Measurements from ENCODE around the gene FRY.

The FRY gene

DNA sequence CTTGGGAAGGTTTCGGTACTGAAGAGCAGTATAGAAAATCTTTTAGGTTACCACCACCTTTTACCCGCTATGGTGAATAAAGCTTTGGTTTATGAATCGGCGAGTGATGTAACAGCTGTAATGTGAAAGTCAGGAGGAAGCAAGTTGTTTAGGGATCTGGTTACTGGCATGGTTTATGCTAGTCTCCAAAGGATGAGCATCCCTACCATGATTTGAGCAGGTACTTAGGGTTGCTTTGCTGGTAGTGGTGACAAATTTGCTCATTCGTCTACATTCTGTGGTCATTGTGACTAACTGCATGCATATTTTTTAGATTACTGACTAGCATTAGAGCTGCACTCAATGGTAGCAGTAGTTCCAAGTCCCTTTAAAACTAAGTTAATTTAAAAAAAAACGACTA, 104.1 kb downstream of the FRY start:
- TF ChIP-seq PPARA (CRISPR knock-in tag; IDR thresholded peaks at IDR 0.05; ENCODE audit: borderline replicate concordance) (no peak), ZNF70 (CRISPR knock-in tag; IDR thresholded peaks at IDR 0.05) (no peak), OSR1 (CRISPR knock-in tag; IDR thresholded peaks at IDR 0.05) (no peak)
- peak; percentile 62 for ATAC-seq

- ATAC-seq, result no peak
- TF ChIP-seq PPARA (CRISPR knock-in tag; IDR thresholded peaks at IDR 0.05; ENCODE audit: borderline replicate concordance) (no peak), GLIS3 (CRISPR knock-in tag; IDR thresholded peaks at IDR 0.05) (no peak), TOX (CRISPR knock-in tag; IDR thresholded peaks at IDR 0.05; ENCODE audit: borderline replicate concordance) (no peak), CSDC2 (CRISPR knock-in tag; IDR thresholded peaks at IDR 0.05) (no peak), TSHZ2 (CRISPR knock-in tag; IDR thresholded peaks at IDR 0.05) (no peak), ZFP30 (CRISPR knock-in tag; IDR thresholded peaks at IDR 0.05) (no peak), ZFP3 (CRISPR knock-in tag; IDR thresholded peaks at IDR 0.05) (no peak), ARNTL (CRISPR knock-in tag; IDR thresholded peaks at IDR 0.05; ENCODE audit: borderline replicate concordance, low read depth) (no peak), RARB (CRISPR knock-in tag; IDR thresholded peaks at IDR 0.05) (no peak), ZNF8 (CRISPR knock-in tag; IDR thresholded peaks at IDR 0.05) (no peak), TCF4 (CRISPR knock-in tag; IDR thresholded peaks at IDR 0.05; ENCODE audit: borderline replicate concordance) (no peak), ZNF565 (CRISPR knock-in tag; conservative IDR thresholded peaks at IDR 0.05; ENCODE audit: low read depth) (no peak)
- TF ChIP-seq, protein P1, sequence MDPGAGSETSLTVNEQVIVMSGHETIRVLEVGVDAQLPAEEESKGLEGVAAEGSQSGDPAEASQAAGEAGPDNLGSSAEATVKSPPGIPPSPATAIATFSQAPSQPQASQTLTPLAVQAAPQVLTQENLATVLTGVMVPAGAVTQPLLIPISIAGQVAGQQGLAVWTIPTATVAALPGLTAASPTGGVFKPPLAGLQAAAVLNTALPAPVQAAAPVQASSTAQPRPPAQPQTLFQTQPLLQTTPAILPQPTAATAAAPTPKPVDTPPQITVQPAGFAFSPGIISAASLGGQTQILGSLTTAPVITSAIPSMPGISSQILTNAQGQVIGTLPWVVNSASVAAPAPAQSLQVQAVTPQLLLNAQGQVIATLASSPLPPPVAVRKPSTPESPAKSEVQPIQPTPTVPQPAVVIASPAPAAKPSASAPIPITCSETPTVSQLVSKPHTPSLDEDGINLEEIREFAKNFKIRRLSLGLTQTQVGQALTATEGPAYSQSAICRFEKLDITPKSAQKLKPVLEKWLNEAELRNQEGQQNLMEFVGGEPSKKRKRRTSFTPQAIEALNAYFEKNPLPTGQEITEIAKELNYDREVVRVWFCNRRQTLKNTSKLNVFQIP (CRISPR knock-in tag; IDR thresholded peaks at IDR 0.05; ENCODE audit: borderline replicate concordance, low read depth), result no peak
- TF ChIP-seq, protein P2, sequence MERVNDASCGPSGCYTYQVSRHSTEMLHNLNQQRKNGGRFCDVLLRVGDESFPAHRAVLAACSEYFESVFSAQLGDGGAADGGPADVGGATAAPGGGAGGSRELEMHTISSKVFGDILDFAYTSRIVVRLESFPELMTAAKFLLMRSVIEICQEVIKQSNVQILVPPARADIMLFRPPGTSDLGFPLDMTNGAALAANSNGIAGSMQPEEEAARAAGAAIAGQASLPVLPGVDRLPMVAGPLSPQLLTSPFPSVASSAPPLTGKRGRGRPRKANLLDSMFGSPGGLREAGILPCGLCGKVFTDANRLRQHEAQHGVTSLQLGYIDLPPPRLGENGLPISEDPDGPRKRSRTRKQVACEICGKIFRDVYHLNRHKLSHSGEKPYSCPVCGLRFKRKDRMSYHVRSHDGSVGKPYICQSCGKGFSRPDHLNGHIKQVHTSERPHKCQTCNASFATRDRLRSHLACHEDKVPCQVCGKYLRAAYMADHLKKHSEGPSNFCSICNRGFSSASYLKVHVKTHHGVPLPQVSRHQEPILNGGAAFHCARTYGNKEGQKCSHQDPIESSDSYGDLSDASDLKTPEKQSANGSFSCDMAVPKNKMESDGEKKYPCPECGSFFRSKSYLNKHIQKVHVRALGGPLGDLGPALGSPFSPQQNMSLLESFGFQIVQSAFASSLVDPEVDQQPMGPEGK (CRISPR knock-in tag; IDR thresholded peaks at IDR 0.05; ENCODE audit: borderline replicate concordance), result no peak
- TF ChIP-seq, protein P3, sequence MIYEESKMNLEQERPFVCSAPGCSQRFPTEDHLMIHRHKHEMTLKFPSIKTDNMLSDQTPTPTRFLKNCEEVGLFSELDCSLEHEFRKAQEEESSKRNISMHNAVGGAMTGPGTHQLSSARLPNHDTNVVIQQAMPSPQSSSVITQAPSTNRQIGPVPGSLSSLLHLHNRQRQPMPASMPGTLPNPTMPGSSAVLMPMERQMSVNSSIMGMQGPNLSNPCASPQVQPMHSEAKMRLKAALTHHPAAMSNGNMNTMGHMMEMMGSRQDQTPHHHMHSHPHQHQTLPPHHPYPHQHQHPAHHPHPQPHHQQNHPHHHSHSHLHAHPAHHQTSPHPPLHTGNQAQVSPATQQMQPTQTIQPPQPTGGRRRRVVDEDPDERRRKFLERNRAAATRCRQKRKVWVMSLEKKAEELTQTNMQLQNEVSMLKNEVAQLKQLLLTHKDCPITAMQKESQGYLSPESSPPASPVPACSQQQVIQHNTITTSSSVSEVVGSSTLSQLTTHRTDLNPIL (CRISPR knock-in tag; IDR thresholded peaks at IDR 0.05; ENCODE audit: low read depth), result no peak
Measured at GRCh38 chr13:32136061-32136460, 104.5 kb downstream of the FRY start.

- ATAC-seq, result no peak
- TF ChIP-seq ZNF70 (CRISPR knock-in tag; IDR thresholded peaks at IDR 0.05) (no peak), SNAI2 (CRISPR knock-in tag; IDR thresholded peaks at IDR 0.05) (no peak), TCF4 (CRISPR knock-in tag; IDR thresholded peaks at IDR 0.05; ENCODE audit: borderline replicate concordance) (no peak), CSDC2 (CRISPR knock-in tag; IDR thresholded peaks at IDR 0.05) (no peak), RARB (CRISPR knock-in tag; IDR thresholded peaks at IDR 0.05) (no peak), ZNF565 (CRISPR knock-in tag; conservative IDR thresholded peaks at IDR 0.05; ENCODE audit: low read depth) (no peak), ISL1 (CRISPR knock-in tag; IDR thresholded peaks at IDR 0.05) (no peak), TSHZ2 (CRISPR knock-in tag; IDR thresholded peaks at IDR 0.05) (no peak), PPARA (CRISPR knock-in tag; IDR thresholded peaks at IDR 0.05; ENCODE audit: borderline replicate concordance) (no peak)
- TF ChIP-seq, protein P2 (CRISPR knock-in tag; IDR thresholded peaks at IDR 0.05; ENCODE audit: borderline replicate concordance), result no peak
- TF ChIP-seq, protein P4, sequence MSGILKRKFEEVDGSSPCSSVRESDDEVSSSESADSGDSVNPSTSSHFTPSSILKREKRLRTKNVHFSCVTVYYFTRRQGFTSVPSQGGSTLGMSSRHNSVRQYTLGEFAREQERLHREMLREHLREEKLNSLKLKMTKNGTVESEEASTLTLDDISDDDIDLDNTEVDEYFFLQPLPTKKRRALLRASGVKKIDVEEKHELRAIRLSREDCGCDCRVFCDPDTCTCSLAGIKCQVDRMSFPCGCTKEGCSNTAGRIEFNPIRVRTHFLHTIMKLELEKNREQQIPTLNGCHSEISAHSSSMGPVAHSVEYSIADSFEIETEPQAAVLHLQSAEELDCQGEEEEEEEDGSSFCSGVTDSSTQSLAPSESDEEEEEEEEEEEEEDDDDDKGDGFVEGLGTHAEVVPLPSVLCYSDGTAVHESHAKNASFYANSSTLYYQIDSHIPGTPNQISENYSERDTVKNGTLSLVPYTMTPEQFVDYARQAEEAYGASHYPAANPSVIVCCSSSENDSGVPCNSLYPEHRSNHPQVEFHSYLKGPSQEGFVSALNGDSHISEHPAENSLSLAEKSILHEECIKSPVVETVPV (CRISPR knock-in tag; IDR thresholded peaks at IDR 0.05), result no peak
Measured at GRCh38 chr13:32136716-32137115, 105.1 kb downstream of the FRY start.

All from SK-N-SH treated with all-trans-retinoic acid at 6 μM for 48 hours (cell line).